NCI-H128 (cell line): Measurements from ENCODE around the gene PFKL.

Experiments
- DNase-seq: peaks from one replicate; lab custom pipeline; 2025; ENCODE audit not compliant: unreplicated experiment; lab: John Stamatoyannopoulos, UW

Gene PFKL

DNA sequence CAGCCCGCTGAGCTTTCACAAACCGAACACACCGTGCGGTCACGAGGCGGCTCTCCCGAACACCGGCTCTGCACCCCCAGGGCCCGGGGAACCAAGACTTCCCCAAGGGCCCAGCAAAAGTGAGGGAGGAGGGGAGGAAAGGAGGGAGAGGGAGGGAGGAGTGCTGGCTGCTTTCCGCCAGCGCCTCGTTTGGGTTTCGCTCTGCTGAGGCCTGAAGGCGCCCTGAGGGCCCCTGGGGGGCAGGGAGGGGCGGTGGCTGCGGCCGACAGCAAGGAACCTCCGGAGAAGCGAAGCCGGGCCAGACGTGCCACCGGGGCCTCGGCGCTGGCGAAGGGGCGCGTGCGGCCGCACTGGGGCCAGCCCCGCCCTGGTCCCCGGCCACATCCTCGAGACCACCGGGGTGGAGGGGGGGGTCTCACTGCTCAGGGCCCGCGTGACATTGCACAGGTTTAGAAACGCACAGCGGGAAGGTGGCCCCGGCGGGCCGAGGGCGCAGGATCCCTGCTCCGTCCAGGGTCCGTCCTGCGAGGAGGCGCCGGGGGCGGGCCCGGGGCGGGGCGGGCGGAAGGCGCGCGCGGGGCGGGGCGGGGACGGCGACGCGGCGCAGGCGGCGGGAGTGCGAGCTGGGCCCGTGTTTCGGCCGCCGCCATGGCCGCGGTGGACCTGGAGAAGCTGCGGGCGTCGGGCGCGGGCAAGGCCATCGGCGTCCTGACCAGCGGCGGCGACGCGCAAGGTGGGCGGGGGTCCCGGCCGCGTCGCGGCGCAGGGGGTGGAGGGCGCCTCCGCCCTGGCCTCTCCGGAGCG is at the start of gene PFKL:
PFKL (plus strand) TSS at position 596 of the 804 bp plus-strand sequence; CDS start at position 649, 53 bp downstream.
- no peak for DNase-seq

GRCh38 chr21:44253832-44254710 is 45.8 kb upstream of the PFKL start:
- DNase-seq, result no peak

GRCh38 chr21:44255511-44255981 is 44.3 kb upstream of the PFKL start:
- no peak for DNase-seq

DNA sequence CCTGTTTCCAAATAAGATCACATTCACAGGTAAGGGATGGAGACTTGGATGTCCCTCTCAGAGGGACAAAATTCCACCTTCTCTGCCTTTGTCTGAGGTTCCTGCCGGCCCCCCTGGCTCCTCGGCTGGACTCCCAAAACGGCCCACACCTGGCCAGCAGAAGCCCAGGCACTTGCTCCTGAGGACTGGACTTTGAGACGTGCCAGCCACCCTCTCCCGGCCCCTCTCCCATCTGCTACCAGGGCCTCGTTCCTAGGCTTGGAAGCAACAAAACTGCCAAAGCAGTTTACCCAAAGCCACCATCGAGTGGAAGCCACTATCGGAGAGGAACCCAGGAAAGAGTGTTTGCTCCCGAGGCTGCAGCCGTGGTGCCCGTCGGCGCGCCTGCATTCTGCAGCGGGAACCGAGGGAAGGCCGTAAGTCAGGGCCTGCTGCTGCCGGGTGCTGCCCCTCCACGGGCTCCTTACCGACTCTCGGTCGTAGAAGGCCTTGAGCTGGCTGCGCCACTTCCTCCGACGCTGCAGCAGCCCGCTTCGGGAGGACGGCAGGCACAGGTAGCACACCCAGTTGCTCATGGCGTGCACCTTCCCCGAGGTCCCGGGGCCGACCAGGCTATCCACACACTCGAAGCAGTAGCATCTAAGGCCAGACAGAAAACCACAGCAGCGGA is 41.7 kb upstream of the PFKL start:
- DNase-seq, result no peak

GRCh38 chr21:44259082-44259705 is 40.7 kb upstream of the PFKL start:
- DNase-seq, result no peak

DNA sequence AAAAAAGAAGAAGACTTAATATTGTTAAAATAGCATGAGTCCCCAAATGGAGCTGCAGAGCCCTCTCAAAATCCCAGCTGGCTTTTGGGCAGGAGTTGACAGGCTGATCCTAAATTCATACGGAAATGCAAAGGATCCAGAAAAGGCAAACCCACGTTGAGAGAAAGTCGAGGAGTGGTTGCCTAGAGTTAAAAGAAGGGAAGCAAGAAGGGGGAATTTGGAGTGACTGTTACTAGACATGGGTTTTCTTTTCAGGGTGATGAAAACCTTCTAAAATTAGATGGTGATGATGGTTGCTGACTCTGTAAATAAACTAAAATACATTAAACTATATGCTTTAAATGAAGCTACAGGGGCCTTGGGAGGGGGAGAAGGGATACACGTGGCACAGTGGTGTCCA is 39.8 kb upstream of the PFKL start:
- no peak for DNase-seq

DNA sequence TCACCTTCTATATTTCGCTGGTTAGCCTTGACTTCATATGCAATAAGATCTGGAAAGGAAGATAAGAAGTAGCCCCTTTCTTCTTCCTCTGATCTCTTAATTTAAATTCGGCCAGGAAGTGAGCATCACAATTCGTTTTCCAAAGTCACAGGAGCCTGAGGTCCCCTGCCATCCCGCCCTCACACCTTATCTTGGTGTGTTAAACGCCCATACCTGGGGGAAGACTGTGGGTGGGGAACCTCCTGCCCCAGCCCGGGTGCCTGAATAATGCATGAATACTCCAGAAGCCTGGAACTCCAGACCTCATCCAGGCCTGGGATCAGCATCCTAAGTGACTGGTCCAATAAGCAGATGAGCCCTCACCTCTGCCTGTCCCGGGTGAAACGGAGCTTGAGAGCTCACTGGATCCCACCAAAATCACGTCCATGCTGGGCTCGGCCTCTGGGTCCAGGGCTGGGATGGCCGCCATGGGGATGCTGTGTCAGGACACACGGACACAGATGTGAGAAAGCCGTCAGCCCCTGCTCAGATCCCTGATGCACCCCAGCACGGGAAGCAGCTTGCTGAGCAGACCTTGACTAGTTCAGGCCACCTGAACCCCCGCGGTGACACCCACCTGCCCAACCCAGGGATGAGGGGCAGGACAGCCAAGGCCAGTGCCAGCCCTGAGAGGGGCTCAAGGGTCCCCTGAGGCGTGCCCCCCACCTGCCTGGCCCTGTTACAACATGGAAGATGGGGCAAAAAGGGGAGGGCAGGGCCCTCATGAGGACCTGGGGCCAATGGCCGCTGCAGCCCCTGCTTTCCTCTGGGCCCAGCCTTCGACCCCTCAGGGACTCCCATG is 38.8 kb upstream of the PFKL start:
- no peak for DNase-seq

DNA sequence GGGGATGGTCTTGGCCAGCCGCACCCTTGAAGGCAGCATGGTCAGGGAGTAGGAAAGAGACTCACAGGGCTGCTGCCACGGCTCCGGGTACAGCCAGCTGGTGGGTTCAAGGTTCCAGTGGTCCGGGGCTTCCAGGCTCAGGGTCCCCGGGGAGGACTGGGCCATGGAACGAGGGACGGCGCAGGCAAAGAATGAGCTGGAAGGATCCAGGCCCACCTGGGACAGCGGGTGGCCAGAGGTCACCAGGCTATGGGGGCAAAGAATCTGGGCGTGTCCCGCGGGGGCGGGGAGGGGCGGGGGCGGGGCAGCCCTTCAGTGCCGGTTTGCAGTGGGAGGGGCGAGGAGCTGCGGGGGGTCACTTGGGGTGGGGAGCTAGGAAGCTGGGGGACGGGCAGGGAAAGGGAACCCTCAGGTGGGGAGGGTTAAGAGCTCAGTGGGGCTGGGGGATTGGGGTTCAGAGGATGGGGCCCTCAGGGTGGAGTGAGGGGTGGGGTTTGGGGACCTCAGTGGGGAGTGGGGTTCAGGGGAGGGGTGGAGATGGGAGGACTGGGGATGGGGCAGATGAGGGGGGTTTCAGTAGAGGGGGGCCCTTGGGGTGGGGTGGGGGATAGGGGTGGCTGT is 38.1 kb upstream of the PFKL start, which contains the start of gene DNMT3L:
DNMT3L (minus strand) TSS at position 223 of the 621 bp plus-strand sequence. CDS start 638 bp downstream, outside the sequence.
- no peak for DNase-seq

- DNase-seq, result no peak
Observed at GRCh38 chr21:44262338-44263056, 37.4 kb upstream of the PFKL start.

DNA sequence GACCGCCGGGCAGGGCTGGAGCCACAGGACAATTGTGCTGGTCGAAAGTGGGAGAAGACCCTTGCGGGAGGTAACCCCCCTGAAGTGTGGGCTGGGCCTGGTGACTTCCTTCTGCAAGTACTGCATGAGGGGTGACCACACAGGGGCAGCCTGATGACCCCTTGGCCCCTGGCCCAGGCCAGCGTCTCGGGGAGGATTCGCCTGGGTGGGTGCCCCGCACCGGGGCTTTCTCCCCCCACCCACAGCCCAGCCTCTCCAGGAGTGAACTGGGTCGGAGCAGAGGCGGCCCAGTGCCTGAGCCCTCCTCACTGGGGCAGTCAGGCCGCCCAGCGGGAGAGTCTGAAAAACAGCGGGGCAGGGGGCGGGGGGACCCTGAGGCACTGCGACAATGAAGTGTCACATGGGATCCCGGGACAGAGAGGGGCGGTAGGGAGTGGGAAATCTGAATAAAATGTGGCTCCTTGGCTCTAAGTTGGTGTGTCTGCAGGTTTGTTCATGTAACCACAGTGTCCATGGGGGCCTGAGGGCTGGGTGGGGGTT is 36.6 kb upstream of the PFKL start:
- DNase-seq, result no peak

- DNase-seq, result no peak
Observed at GRCh38 chr21:44263768-44264167, 36.1 kb upstream of the PFKL start.

DNA sequence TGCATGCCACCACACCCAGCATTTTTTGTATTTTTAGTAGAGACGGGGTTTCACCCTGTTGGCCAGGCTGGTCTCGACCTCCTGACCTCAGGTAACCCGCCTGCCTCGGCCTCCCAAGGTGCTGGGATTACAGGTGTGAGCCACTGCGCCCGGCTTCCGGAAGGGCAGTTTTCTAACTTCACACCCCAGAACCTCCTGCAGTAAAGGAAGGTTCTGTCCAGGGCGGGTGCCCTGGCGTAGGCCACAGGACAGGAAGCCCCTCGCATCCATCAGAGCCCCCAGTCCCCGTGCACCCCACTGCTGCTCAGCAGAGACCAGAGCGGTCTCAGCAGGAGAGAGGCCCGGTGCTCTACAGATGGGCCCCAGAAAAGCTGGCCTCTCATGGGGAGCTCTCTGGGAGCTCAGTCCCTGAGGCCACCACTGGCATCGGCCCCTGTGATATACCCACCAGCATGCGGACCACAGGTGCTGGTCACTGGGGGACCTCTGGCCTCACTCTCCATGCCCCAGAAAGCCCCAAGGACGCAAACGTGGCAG is 34.1 kb upstream of the PFKL start:
- no peak for DNase-seq

DNA sequence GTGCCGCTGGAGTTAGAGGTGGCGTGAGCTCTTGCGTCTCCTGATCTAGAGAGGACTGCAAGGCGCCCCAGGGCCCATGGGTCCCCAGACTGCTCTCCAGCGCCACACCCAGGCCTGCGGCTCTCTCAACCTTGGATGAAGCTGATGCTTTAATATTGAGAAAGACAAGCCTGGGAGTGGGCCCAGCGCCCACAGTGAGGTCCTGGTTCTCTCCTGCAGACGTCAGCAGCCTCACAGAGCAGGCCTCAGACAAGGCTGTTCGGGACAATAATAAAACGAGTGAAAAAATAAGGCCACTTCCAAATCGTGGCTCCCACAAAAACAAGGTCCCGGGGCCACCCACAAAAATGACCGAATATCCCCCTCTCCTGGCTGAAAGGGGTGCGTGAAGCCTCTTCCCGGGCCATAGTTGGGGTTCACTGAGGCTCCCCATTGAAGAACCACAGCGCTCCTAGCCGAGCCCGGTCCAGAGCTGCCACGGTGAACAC is 32.2 kb upstream of the PFKL start:
- no peak for DNase-seq

GRCh38 chr21:44269090-44269489 is 30.8 kb upstream of the PFKL start:
- DNase-seq, result no peak

- no peak for DNase-seq
Observed at GRCh38 chr21:44271558-44272283, 28.1 kb upstream of the PFKL start.

GRCh38 chr21:44272284-44272858 is 27.5 kb upstream of the PFKL start:
- DNase-seq, result no peak

- no peak for DNase-seq
Observed at GRCh38 chr21:44273046-44273445, 26.8 kb upstream of the PFKL start.
